ENCODE results near the gene MESD.

MESD gene

GRCh38 chr15:80946576-80946975 is 43.0 kb downstream of the MESD start:
- Histone ChIP-seq H3K4me3 (ENCODE audit: low read length) (no peak overlapping the region), H3K27me3 (ENCODE audit: control insufficient read depth, insufficient read depth, low read length) (no peaks in the 10 kb centered on the region), H3K4me1 (ENCODE audit: control insufficient read depth, insufficient read depth, low read length) (peaks cover 11% of the 10 kb centered on the region), H3K36me3 (ENCODE audit: control insufficient read depth, insufficient read depth, low read length) (peaks cover 13% of the 10 kb centered on the region), H3K27ac (ENCODE audit: low read depth, low read length) (no peak overlapping the region), H3K9ac (ENCODE audit: low read length) (no peak overlapping the region)

- H3K36me3 ChIP-seq (ENCODE audit: control insufficient read depth, insufficient read depth, low read length), result peaks cover 13% of the 10 kb centered on the region
- no peak overlapping the region for H3K27ac ChIP-seq (ENCODE audit: low read depth, low read length)
- H3K4me1 ChIP-seq (ENCODE audit: control insufficient read depth, insufficient read depth, low read length), result peaks cover 11% of the 10 kb centered on the region
- no peak overlapping the region for H3K9ac ChIP-seq (ENCODE audit: low read length)
- H3K4me3 ChIP-seq (ENCODE audit: low read length), result no peak overlapping the region
- no peaks in the 10 kb centered on the region for H3K27me3 ChIP-seq (ENCODE audit: control insufficient read depth, insufficient read depth, low read length)
Observed at GRCh38 chr15:80945605-80946004, 44.0 kb downstream of the MESD start.

- peaks cover 17% of the 10 kb centered on the region for H3K4me1 ChIP-seq (ENCODE audit: control insufficient read depth, insufficient read depth, low read length)
- no peaks in the 10 kb centered on the region for H3K27me3 ChIP-seq (ENCODE audit: control insufficient read depth, insufficient read depth, low read length)
- no peak overlapping the region for H3K4me3 ChIP-seq (ENCODE audit: low read length)
- no peak overlapping the region for H3K27ac ChIP-seq (ENCODE audit: low read depth, low read length)
- no peak overlapping the region for H3K9ac ChIP-seq (ENCODE audit: low read length)
- H3K36me3 ChIP-seq (ENCODE audit: control insufficient read depth, insufficient read depth, low read length), result peaks cover 13% of the 10 kb centered on the region
Observed at GRCh38 chr15:80944818-80945217, 44.8 kb downstream of the MESD start.

- Histone ChIP-seq H3K36me3 (ENCODE audit: control insufficient read depth, insufficient read depth, low read length) (peaks cover 13% of the 10 kb centered on the region), H3K9ac (ENCODE audit: low read length) (no peak overlapping the region), H3K4me3 (ENCODE audit: low read length) (no peak overlapping the region), H3K27me3 (ENCODE audit: control insufficient read depth, insufficient read depth, low read length) (no peaks in the 10 kb centered on the region), H3K27ac (ENCODE audit: low read depth, low read length) (peak overlapping the region; percentile 21), H3K4me1 (ENCODE audit: control insufficient read depth, insufficient read depth, low read length) (peaks cover 17% of the 10 kb centered on the region)
Observed at GRCh38 chr15:80942746-80943565, 46.7 kb downstream of the MESD start.

GRCh38 chr15:80942266-80942665 is 47.4 kb downstream of the MESD start:
- Histone ChIP-seq H3K9ac (ENCODE audit: low read length) (no peak overlapping the region), H3K4me3 (ENCODE audit: low read length) (no peak overlapping the region), H3K36me3 (ENCODE audit: control insufficient read depth, insufficient read depth, low read length) (peaks cover 9% of the 10 kb centered on the region), H3K27ac (ENCODE audit: low read depth, low read length) (no peak overlapping the region), H3K4me1 (ENCODE audit: control insufficient read depth, insufficient read depth, low read length) (peaks cover 17% of the 10 kb centered on the region), H3K27me3 (ENCODE audit: control insufficient read depth, insufficient read depth, low read length) (no peaks in the 10 kb centered on the region)

- H3K36me3 ChIP-seq (ENCODE audit: control insufficient read depth, insufficient read depth, low read length), result peaks cover 6% of the 10 kb centered on the region
- no peaks in the 10 kb centered on the region for H3K27me3 ChIP-seq (ENCODE audit: control insufficient read depth, insufficient read depth, low read length)
- peak overlapping the region; percentile 43 for H3K27ac ChIP-seq (ENCODE audit: low read depth, low read length)
- H3K4me1 ChIP-seq (ENCODE audit: control insufficient read depth, insufficient read depth, low read length), result peaks cover 26% of the 10 kb centered on the region
- no peak overlapping the region for H3K4me3 ChIP-seq (ENCODE audit: low read length)
- no peak overlapping the region for H3K9ac ChIP-seq (ENCODE audit: low read length)
Observed at GRCh38 chr15:80940851-80941250, 48.8 kb downstream of the MESD start.

GRCh38 chr15:80940331-80940730 is 49.3 kb downstream of the MESD start:
- no peak overlapping the region for H3K4me3 ChIP-seq (ENCODE audit: low read length)
- peak overlapping the region; percentile 43 for H3K27ac ChIP-seq (ENCODE audit: low read depth, low read length)
- H3K27me3 ChIP-seq (ENCODE audit: control insufficient read depth, insufficient read depth, low read length), result no peaks in the 10 kb centered on the region
- peaks cover 26% of the 10 kb centered on the region for H3K4me1 ChIP-seq (ENCODE audit: control insufficient read depth, insufficient read depth, low read length)
- H3K36me3 ChIP-seq (ENCODE audit: control insufficient read depth, insufficient read depth, low read length), result peaks cover 6% of the 10 kb centered on the region
- H3K9ac ChIP-seq (ENCODE audit: low read length), result no peak overlapping the region

- Histone ChIP-seq H3K4me3 (ENCODE audit: low read length) (no peak overlapping the region), H3K4me1 (ENCODE audit: control insufficient read depth, insufficient read depth, low read length) (peaks cover 32% of the 10 kb centered on the region), H3K9ac (ENCODE audit: low read length) (no peak overlapping the region), H3K27me3 (ENCODE audit: control insufficient read depth, insufficient read depth, low read length) (no peaks in the 10 kb centered on the region), H3K27ac (ENCODE audit: low read depth, low read length) (no peak overlapping the region), H3K36me3 (ENCODE audit: control insufficient read depth, insufficient read depth, low read length) (peaks cover 6% of the 10 kb centered on the region)
Observed at GRCh38 chr15:80939216-80939615, 50.4 kb downstream of the MESD start.

- Histone ChIP-seq H3K27ac (ENCODE audit: low read depth, low read length) (no peak overlapping the region), H3K9ac (ENCODE audit: low read length) (no peak overlapping the region), H3K36me3 (ENCODE audit: control insufficient read depth, insufficient read depth, low read length) (peaks cover 4% of the 10 kb centered on the region), H3K4me3 (ENCODE audit: low read length) (no peak overlapping the region), H3K27me3 (ENCODE audit: control insufficient read depth, insufficient read depth, low read length) (no peaks in the 10 kb centered on the region), H3K4me1 (ENCODE audit: control insufficient read depth, insufficient read depth, low read length) (peaks cover 30% of the 10 kb centered on the region)
Observed at GRCh38 chr15:80937718-80938117, 51.9 kb downstream of the MESD start.

GRCh38 chr15:80936288-80937078 is 53.1 kb downstream of the MESD start:
- H3K9ac ChIP-seq (ENCODE audit: low read length), result no peak overlapping the region
- no peaks in the 10 kb centered on the region for H3K36me3 ChIP-seq (ENCODE audit: control insufficient read depth, insufficient read depth, low read length)
- peaks cover 40% of the 10 kb centered on the region for H3K4me1 ChIP-seq (ENCODE audit: control insufficient read depth, insufficient read depth, low read length)
- no peak overlapping the region for H3K4me3 ChIP-seq (ENCODE audit: low read length)
- peak overlapping the region; percentile 80 for H3K27ac ChIP-seq (ENCODE audit: low read depth, low read length)
- H3K27me3 ChIP-seq (ENCODE audit: control insufficient read depth, insufficient read depth, low read length), result no peaks in the 10 kb centered on the region

- Histone ChIP-seq H3K27me3 (ENCODE audit: control insufficient read depth, insufficient read depth, low read length) (no peaks in the 10 kb centered on the region), H3K36me3 (ENCODE audit: control insufficient read depth, insufficient read depth, low read length) (no peaks in the 10 kb centered on the region), H3K9ac (ENCODE audit: low read length) (no peak overlapping the region), H3K4me1 (ENCODE audit: control insufficient read depth, insufficient read depth, low read length) (peaks cover 34% of the 10 kb centered on the region), H3K27ac (ENCODE audit: low read depth, low read length) (peak overlapping the region; percentile 80), H3K4me3 (ENCODE audit: low read length) (no peak overlapping the region)
Observed at GRCh38 chr15:80934761-80935221, 54.8 kb downstream of the MESD start.

- Histone ChIP-seq H3K4me3 (ENCODE audit: low read length) (no peak overlapping the region), H3K27me3 (ENCODE audit: control insufficient read depth, insufficient read depth, low read length) (no peaks in the 10 kb centered on the region)
Observed at GRCh38 chr15:80932989-80933388, 56.6 kb downstream of the MESD start.

More at GRCh38 chr15:80932989-80933388, 56.6 kb downstream of the MESD start:
- H3K4me1 ChIP-seq (ENCODE audit: control insufficient read depth, insufficient read depth, low read length), result peaks cover 33% of the 10 kb centered on the region
- no peaks in the 10 kb centered on the region for H3K36me3 ChIP-seq (ENCODE audit: control insufficient read depth, insufficient read depth, low read length)
- H3K27ac ChIP-seq (ENCODE audit: low read depth, low read length), result peak overlapping the region; percentile 90
- H3K9ac ChIP-seq (ENCODE audit: low read length), result no peak overlapping the region

All from rectal smooth muscle tissue (tissue), 1 donor.